Measurements from ENCODE around the gene FOXP1. TPM values are rescaled to one million over a fixed set of nuclear protein-coding genes. Genes with fewer than 3 reads are reported as not detected.

The FOXP1 gene
- total RNA-seq, 4 donors from 2014 or later = 169 to 300 (median 202) TPM

DNA sequence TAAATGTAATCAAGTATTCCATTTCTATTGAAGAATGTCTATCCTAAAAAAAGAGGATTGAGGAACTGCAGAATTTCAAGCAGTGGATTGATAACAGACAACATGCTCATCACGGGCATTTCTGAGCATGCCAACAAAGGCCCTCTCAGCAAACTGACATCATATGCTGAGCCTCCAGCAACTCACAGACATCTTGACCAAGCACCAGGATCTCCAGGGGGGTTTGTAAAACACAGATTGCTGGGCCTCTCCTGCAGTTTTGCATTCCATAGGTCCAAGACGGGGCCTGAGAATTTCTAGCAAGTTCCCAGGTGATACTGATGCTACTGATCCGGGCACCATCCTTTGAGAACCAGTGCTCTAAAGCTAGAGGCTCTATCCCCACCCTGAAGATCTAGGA lies 85.0 kb downstream of the FOXP1 start:
- no peak for ATAC-seq
- TF ChIP-seq POLR2A (IDR thresholded peaks at IDR 0.05) (no peak), POLR2AphosphoS5 (IDR thresholded peaks at IDR 0.05) (no peak), EP300 (IDR thresholded peaks at IDR 0.05) (no peak)
- TF ChIP-seq, protein P1, sequence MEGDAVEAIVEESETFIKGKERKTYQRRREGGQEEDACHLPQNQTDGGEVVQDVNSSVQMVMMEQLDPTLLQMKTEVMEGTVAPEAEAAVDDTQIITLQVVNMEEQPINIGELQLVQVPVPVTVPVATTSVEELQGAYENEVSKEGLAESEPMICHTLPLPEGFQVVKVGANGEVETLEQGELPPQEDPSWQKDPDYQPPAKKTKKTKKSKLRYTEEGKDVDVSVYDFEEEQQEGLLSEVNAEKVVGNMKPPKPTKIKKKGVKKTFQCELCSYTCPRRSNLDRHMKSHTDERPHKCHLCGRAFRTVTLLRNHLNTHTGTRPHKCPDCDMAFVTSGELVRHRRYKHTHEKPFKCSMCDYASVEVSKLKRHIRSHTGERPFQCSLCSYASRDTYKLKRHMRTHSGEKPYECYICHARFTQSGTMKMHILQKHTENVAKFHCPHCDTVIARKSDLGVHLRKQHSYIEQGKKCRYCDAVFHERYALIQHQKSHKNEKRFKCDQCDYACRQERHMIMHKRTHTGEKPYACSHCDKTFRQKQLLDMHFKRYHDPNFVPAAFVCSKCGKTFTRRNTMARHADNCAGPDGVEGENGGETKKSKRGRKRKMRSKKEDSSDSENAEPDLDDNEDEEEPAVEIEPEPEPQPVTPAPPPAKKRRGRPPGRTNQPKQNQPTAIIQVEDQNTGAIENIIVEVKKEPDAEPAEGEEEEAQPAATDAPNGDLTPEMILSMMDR (IDR thresholded peaks at IDR 0.05) = no peak
- Histone ChIP-seq H3K27ac (peak overlapping the region in 3 of 4 donors; percentile 44 to 61 (median 60)), H3K4me3 (no peak overlapping the region), H3K36me3 (no peaks in the 10 kb centered on the region), H3K27me3 (no peaks in the 10 kb centered on the region), H3K4me1 (peaks cover 0 to 40% (median 20%) of the 10 kb centered on the region in 3 donors), H3K9me3 (no peaks in the 10 kb centered on the region)
- WGBS, 2 donors (ENCODE audit: low coverage in 1 of 2) = 100% methylated on average over 1 to 2 of the region's 3 CpGs

- H3K36me3 ChIP-seq = peaks cover 0 to 4% of the 10 kb centered on the region in 2 donors
- TF ChIP-seq POLR2AphosphoS5 (IDR thresholded peaks at IDR 0.05) = no peak
- TF ChIP-seq EP300 (IDR thresholded peaks at IDR 0.05) = no peak
- TF ChIP-seq, protein P1 (IDR thresholded peaks at IDR 0.05) = no peak
- TF ChIP-seq POLR2A (IDR thresholded peaks at IDR 0.05) = no peak
- H3K4me3 ChIP-seq = no peak overlapping the region
- H3K27me3 ChIP-seq = no peaks in the 10 kb centered on the region
- peaks cover 0 to 40% (median 20%) of the 10 kb centered on the region in 3 donors for H3K4me1 ChIP-seq
- 70% methylated on average over 4 to 5 of the region's 5 CpGs for WGBS, 2 donors (ENCODE audit: low coverage in 1 of 2)
- no peak for ATAC-seq
- H3K27ac ChIP-seq = peak overlapping the region in 3 of 4 donors; percentile 44 to 61 (median 60)
- no peaks in the 10 kb centered on the region for H3K9me3 ChIP-seq
Observed at GRCh38 chr3:71497971-71498444, 85.5 kb downstream of the FOXP1 start.

DNA sequence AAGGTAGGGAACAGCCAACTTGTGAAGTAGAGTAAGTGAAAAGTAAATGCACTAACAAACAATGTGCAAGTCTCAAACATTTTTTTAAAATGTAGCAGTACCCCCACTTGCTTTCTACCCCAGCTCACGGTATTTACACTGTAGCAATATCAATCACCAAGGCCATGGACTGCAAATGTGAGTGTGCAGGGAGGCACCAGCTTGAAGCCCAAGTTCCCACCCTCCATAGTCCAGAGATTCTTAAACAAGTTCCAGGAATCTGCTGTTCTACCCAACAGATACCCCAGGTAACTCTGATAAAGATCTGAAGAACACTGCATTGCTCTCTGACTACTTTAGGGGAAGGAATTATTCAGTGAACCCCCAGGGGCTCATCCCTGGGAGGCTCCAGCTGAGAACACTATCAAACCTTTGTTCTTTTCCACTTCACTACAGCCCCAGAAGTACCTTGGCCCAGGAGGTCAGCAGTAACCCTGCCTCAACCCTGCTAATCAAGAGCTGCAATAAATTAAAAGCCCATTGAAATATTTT lies 86.1 kb downstream of the FOXP1 start:
- TF ChIP-seq POLR2A (IDR thresholded peaks at IDR 0.05) = no peak
- TF ChIP-seq, protein P1 (IDR thresholded peaks at IDR 0.05) = no peak
- no peak for TF ChIP-seq EP300 (IDR thresholded peaks at IDR 0.05)
- TF ChIP-seq POLR2AphosphoS5 (IDR thresholded peaks at IDR 0.05) = no peak
- 50 to 82% methylated on average over 1 of the region's 1 CpG for WGBS, 2 donors (ENCODE audit: low coverage in 1 of 2)
- H3K4me1 ChIP-seq = peaks cover 0 to 40% (median 20%) of the 10 kb centered on the region in 3 donors
- H3K9me3 ChIP-seq = no peaks in the 10 kb centered on the region
- ATAC-seq = no peak
- no peaks in the 10 kb centered on the region for H3K27me3 ChIP-seq
- peak overlapping the region; percentile 44 to 61 (median 55) for H3K27ac ChIP-seq
- peaks cover 0 to 10% of the 10 kb centered on the region in 2 donors for H3K36me3 ChIP-seq
- no peak overlapping the region for H3K4me3 ChIP-seq

DNA sequence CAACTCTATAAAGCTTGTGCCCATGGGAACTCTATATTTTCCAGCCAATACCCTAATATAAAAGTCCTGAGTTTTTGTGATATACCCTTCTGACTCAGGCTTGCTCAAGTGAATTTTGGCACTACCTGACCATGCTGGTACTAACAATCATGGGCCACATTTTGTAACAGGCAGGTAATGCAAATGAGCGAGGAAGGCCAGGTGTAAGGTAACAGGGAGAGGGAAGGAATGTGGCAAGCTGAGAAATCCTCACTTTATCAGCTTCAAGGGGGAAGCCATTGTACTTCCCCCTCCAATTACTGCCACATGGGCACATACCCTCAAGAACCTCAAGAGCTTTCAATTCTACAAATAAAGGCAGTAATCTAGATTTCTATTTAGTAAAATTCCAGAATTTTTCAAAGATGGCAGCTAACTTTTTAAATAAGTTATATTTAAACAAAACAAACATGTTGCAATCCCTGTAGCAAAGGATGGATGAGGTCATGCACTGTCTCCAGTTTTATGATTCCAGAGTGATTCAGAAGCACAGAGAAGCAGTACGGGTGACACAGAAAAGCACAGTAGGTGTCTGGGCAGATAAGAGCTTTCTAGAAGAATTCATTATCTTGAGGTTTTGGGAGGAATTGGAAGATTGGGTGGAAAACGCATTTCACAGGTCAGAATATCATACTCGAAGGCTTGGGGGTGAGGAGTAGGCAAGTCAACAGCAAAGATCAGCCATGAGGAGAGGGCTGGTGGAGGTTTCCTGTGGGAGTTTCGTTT lies 87.6 kb downstream of the FOXP1 start:
- peak; percentile 65 for ATAC-seq
- Histone ChIP-seq H3K9me3 (no peaks in the 10 kb centered on the region), H3K4me1 (peaks cover 0 to 40% (median 20%) of the 10 kb centered on the region in 3 donors), H3K36me3 (peaks cover 2 to 25% of the 10 kb centered on the region in 2 donors), H3K4me3 (no peak overlapping the region), H3K27ac (peak overlapping the region in 3 of 4 donors; percentile 60 to 70 (median 61)), H3K27me3 (no peaks in the 10 kb centered on the region)
- WGBS, 2 donors (ENCODE audit: low coverage in 1 of 2) = 63 to 93% methylated on average over 3 to 5 of the region's 5 CpGs
- TF ChIP-seq POLR2AphosphoS5 (IDR thresholded peaks at IDR 0.05) (peak; percentile 31), EP300 (IDR thresholded peaks at IDR 0.05) (no peak), POLR2A (IDR thresholded peaks at IDR 0.05) (no peak)
- TF ChIP-seq, protein P1 (IDR thresholded peaks at IDR 0.05) = no peak
